Activated CD4-positive, CD25-positive, alpha-beta regulatory T cell treated with anti-CD3 and anti-CD28 coated beads, Interleukin-2, amount 50 U/mL, for 72 hours (primary cell): ENCODE results near the gene HSPB1.
"Not testable (repeated sequence)": the region's sequence is repeated elsewhere in the genome, so short reads cannot be mapped to it uniquely, and the experiment has no call there.

ENCODE experiments used
- DNase-seq: peaks from one replicate; pipeline ENCODE4 v3.0.0; 2021

Gene HSPB1

GRCh38 chr7:76281706-76282343 lies 20.6 kb upstream of the HSPB1 start:
- no peak for DNase-seq

- no peak for DNase-seq
These were observed 19.9 kb upstream of the HSPB1 start for GRCh38 chr7:76282344-76283253.

GRCh38 chr7:76283254-76284159 lies 19.0 kb upstream of the HSPB1 start:
- no peak for DNase-seq

- DNase-seq = no peak
These were observed 16.7 kb upstream of the HSPB1 start for GRCh38 chr7:76285604-76286374.

GRCh38 chr7:76286842-76287403 lies 15.6 kb upstream of the HSPB1 start:
- DNase-seq = no peak

- DNase-seq = not testable (repeated sequence)
These were observed 11.6 kb upstream of the HSPB1 start for GRCh38 chr7:76290847-76291350.

- DNase-seq = peak; percentile 91
These were observed 10.9 kb upstream of the HSPB1 start for GRCh38 chr7:76291351-76292212.

GRCh38 chr7:76292213-76292573 lies 10.3 kb upstream of the HSPB1 start:
- DNase-seq = no peak

- not testable (repeated sequence) for DNase-seq
These were observed 9.6 kb upstream of the HSPB1 start for GRCh38 chr7:76292911-76293310.

GRCh38 chr7:76293407-76293901 lies 9.0 kb upstream of the HSPB1 start:
- DNase-seq = no peak

- no peak for DNase-seq
These were observed 8.0 kb upstream of the HSPB1 start for GRCh38 chr7:76294344-76295024.

- no peak for DNase-seq
These were observed 5.4 kb upstream of the HSPB1 start for GRCh38 chr7:76296743-76297740.

GRCh38 chr7:76300166-76300731 lies 2.2 kb upstream of the HSPB1 start:
- DNase-seq = no peak

GRCh38 chr7:76301000-76301399 lies 1.5 kb upstream of the HSPB1 start:
- DNase-seq = no peak

GRCh38 chr7:76303202-76304147 lies 1.0 kb downstream of the HSPB1 start:
- DNase-seq = peak; percentile 80

GRCh38 chr7:76304888-76305375 lies 2.5 kb downstream of the HSPB1 start:
- DNase-seq = no peak

GRCh38 chr7:76308874-76309273 lies 6.4 kb downstream of the HSPB1 start:
- DNase-seq = not testable (repeated sequence)
